ENCODE measurements around the gene TBX19.

Gene TBX19

DNA sequence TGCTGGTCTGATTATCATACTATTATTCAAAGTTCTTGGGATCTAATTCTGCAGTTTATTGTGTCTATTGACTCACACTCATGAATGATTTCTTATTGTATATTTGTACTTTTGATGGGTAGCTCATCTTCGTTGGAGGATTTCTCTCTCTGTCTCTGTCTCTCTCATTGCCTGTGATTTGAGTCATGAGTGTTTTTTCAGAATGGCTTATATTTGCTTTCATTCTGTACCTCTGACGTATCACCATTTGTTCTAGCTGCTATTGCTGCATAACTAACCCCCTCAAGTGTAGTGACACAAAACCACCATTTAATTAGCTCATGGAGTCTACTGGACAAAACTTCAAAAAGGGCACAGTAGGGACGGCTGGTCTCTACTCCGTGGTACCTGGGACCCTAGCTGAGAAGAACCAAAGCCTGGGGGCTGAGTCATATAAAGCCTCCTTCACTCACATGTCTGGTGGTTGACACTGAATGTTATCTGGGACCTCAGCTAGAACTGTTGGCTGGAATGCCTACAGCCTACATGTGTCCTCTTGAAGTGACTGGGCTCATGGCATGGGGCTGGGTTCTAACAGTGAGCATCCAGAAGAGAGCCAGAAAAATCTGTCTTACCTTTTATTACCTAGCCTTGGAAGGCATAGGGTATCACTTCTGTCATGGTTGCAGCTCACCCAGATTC, 44.2 kb downstream of the TBX19 start:
- peaks cover 5% of the 10 kb centered on the region for H3K9me3 Mint-ChIP-seq
- no peak overlapping the region for H3K27ac Mint-ChIP-seq
- H3K36me3 Mint-ChIP-seq (ENCODE audit: low read depth): no peaks in the 10 kb centered on the region
- TF ChIP-seq, protein P1, sequence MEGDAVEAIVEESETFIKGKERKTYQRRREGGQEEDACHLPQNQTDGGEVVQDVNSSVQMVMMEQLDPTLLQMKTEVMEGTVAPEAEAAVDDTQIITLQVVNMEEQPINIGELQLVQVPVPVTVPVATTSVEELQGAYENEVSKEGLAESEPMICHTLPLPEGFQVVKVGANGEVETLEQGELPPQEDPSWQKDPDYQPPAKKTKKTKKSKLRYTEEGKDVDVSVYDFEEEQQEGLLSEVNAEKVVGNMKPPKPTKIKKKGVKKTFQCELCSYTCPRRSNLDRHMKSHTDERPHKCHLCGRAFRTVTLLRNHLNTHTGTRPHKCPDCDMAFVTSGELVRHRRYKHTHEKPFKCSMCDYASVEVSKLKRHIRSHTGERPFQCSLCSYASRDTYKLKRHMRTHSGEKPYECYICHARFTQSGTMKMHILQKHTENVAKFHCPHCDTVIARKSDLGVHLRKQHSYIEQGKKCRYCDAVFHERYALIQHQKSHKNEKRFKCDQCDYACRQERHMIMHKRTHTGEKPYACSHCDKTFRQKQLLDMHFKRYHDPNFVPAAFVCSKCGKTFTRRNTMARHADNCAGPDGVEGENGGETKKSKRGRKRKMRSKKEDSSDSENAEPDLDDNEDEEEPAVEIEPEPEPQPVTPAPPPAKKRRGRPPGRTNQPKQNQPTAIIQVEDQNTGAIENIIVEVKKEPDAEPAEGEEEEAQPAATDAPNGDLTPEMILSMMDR (IDR thresholded peaks at IDR 0.05): no peak
- H3K27me3 Mint-ChIP-seq (ENCODE audit: low read depth, poor library complexity): peaks cover 2% of the 10 kb centered on the region
- H3K4me3 Mint-ChIP-seq: no peak overlapping the region
- H3K4me1 Mint-ChIP-seq: peaks cover 9% of the 10 kb centered on the region
- DNase-seq: no peak

DNA sequence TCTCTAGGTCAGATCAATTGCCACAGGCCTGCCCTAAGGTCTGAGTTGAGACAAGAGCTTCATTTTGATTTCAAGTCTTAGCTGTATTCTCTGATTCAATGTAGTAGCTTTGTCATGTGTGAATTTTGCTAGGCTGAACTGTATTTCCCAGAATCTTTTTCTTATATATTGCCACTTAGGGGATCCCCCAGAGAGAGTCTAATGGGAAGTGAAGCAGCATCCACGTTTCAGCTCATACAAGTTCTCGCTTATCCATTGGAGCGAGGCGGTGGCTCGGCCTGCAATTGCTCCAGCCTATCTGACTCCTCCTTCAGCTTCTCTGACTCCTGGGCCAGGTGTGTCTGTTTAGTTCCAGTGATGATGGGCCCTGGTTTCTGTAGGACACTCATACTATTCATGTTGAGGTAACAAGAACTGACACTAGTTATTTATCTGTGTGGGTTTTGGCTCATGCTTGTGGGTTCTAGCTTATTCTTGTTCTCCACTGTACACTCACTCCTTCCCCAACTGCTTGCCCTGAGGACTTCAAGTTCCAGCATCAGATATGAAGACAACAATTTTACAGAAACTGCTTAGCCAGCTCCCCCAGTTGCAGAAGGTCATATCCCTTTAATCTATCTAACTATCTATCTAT, 48.2 kb downstream of the TBX19 start:
- DNase-seq: no peak
- no peaks in the 10 kb centered on the region for H3K4me1 Mint-ChIP-seq
- H3K36me3 Mint-ChIP-seq (ENCODE audit: low read depth): no peaks in the 10 kb centered on the region
- H3K27ac Mint-ChIP-seq: peak overlapping the region; percentile 77
- no peak overlapping the region for H3K4me3 Mint-ChIP-seq
- H3K27me3 Mint-ChIP-seq (ENCODE audit: low read depth, poor library complexity): peaks cover 2% of the 10 kb centered on the region
- TF ChIP-seq, protein P1 (IDR thresholded peaks at IDR 0.05): no peak
- H3K9me3 Mint-ChIP-seq: peaks cover 5% of the 10 kb centered on the region

DNA sequence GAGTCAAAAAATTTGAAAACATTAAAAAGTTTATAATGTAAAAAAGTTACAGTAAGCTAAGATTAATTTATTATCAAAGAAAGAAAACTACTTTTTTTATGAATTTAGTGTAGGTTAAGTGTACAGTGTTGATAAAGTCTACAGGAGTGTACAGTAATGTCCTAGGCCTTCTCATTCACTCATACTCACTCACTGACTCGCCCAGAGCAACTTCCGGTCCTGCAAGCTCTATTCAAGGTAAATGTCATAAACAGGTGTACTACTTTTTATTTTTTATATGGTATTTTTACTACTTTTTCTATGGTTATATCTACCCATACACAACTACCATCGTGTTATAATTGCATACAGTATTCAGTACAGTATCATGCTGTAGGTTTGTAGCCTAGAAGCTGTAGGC, 49.6 kb downstream of the TBX19 start:
- TF ChIP-seq, protein P1 (IDR thresholded peaks at IDR 0.05): no peak
- Mint-ChIP-seq H3K4me3 (no peak overlapping the region), H3K9me3 (no peaks in the 10 kb centered on the region), H3K27ac (no peak overlapping the region), H3K27me3 (ENCODE audit: low read depth, poor library complexity) (no peaks in the 10 kb centered on the region), H3K4me1 (no peaks in the 10 kb centered on the region), H3K36me3 (ENCODE audit: low read depth) (no peaks in the 10 kb centered on the region)
- DNase-seq: no peak

DNA sequence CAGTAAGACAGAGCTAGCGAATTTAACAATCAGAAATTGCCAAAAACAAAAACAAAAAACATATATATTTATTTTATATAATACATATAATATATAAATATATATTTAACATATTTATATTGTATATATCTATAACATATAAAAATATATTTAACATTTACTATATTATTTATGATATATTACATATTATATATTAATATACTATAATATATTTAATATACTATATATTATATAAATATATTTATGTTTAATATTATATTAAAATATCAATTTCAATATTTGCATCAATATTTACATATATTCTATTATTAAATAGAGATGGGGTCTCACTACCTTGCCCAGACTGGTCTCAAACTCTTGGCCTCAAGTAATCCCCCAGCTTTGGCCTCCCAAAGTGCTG, 50.9 kb downstream of the TBX19 start:
- H3K4me1 Mint-ChIP-seq: no peaks in the 10 kb centered on the region
- no peak overlapping the region for H3K4me3 Mint-ChIP-seq
- H3K27me3 Mint-ChIP-seq (ENCODE audit: low read depth, poor library complexity): no peaks in the 10 kb centered on the region
- H3K9me3 Mint-ChIP-seq: no peaks in the 10 kb centered on the region
- no peak for DNase-seq
- TF ChIP-seq, protein P1 (IDR thresholded peaks at IDR 0.05): no peak
- H3K36me3 Mint-ChIP-seq (ENCODE audit: low read depth): no peaks in the 10 kb centered on the region
- H3K27ac Mint-ChIP-seq: no peak overlapping the region

DNA sequence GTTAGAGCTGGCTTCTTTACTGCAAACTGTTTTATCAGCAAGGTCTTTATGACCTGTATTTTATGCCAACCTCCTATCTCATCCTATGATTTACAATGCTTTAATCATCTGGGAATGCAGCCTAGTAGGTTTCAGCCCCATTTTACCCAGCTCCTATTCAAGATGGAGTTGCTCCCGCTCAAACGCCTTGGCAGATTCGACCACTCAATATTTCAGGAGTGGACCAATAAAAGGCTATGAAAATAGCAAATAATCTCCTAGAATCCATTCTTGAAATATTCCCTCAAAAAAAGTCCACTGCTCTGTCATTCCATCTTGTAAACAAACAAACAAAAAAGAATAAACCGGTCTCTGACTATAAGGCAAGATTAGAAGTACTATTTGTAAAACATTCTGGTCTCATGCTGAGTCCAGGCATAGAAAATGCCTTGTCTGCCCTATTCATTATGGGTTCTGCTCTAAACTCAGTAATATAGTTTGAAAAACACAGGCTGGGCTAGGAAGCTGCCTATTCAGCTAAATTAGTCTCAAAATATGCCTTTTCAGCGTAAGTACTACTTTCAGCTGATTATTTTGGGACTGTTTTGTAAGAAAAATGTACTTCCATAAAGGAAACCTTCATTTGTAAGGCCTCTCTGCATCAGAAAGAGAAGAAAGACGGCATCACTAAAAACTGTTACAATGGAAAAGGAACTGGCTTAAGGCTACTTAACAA, 53.0 kb downstream of the TBX19 start:
- DNase-seq: no peak
- TF ChIP-seq, protein P1 (IDR thresholded peaks at IDR 0.05): no peak
- Mint-ChIP-seq H3K4me3 (no peak overlapping the region), H3K27me3 (ENCODE audit: low read depth, poor library complexity) (no peaks in the 10 kb centered on the region), H3K27ac (no peak overlapping the region), H3K36me3 (ENCODE audit: low read depth) (no peaks in the 10 kb centered on the region), H3K9me3 (no peaks in the 10 kb centered on the region), H3K4me1 (no peaks in the 10 kb centered on the region)
